H1 (cell line): ENCODE results near the gene ZNF394. TPM values are rescaled to one million over a fixed set of nuclear protein-coding genes. Genes with fewer than 3 reads are reported as not detected.

Source experiments
- CTCF ChIA-PET: fragments of 300-600 bp; sonication (Branson Sonifier 250); formaldehyde crosslinking; loops from one replicate; lab custom pipeline; 2021; ENCODE audit not compliant: partially characterized antibody; lab: Charles Lee
- POLR2A ChIA-PET: fragments of 300-600 bp; sonication (Branson Sonifier 250); formaldehyde crosslinking; loops from one replicate; lab custom pipeline; 2021; ENCODE audit warnings: inconsistent platforms; ENCODE audit not compliant: partially characterized antibody; lab: Charles Lee
- DNase-seq, 2 experiments: peaks; one replicate each; pipeline versions ENCODE4 v3.0.0 to v3.0.0-alpha.2; 2010 to 2022; ENCODE audit warnings: low spot score in 2 of 2, low read depth in 1 of 2, mixed read lengths in 1 of 2
- FAIRE-seq: peaks from 2 replicates; lab custom pipeline; 2011; peaks lifted over from hg19 to GRCh38; lab: Jason Lieb, UNC
- H2AFZ ChIP-seq: 2 replicates; pipeline ENCODE4 v1.8.1; 2012; ENCODE audit warnings: low read length, inconsistent platforms
- H2AK5ac ChIP-seq: 2 replicates; pipeline ENCODE4 v1.6.1; 2013; ENCODE audit warnings: low read depth, low read length
- H2BK120ac ChIP-seq: replicated peaks from 2 replicates; pipeline ENCODE3; 2013; ENCODE audit warnings: low read depth, low read length, inconsistent platforms
- H2BK12ac ChIP-seq: 2 replicates; pipeline ENCODE4 v1.6.1; 2013; ENCODE audit warnings: low read depth, low read length
- H2BK15ac ChIP-seq: 2 replicates; pipeline ENCODE4 v1.6.1; 2013; ENCODE audit warnings: low read length
- H2BK20ac ChIP-seq: 2 replicates; pipeline ENCODE4 v1.6.1; 2013; ENCODE audit warnings: low read length
- H2BK5ac ChIP-seq: 2 replicates; pipeline ENCODE4 v1.6.1; 2013; ENCODE audit warnings: low read depth, low read length
- H3K14ac ChIP-seq: 2 replicates; pipeline ENCODE4 v1.6.1; 2013; ENCODE audit warnings: inconsistent platforms; ENCODE audit not compliant: insufficient read length
- H3K18ac ChIP-seq: 2 replicates; pipeline ENCODE4 v1.6.1; 2013; ENCODE audit warnings: low read length; ENCODE audit errors: extremely low read depth
- H3K23ac ChIP-seq: 2 replicates; pipeline ENCODE4 v1.6.1; 2013; ENCODE audit warnings: inconsistent platforms; ENCODE audit not compliant: insufficient read length
- H3K23me2 ChIP-seq: 2 replicates; pipeline ENCODE4 v1.6.1; 2013; ENCODE audit warnings: low read depth, low read length
- H3K27ac ChIP-seq: 2 replicates; pipeline ENCODE4 v1.6.1; 2011; ENCODE audit warnings: low read depth, low read length, inconsistent platforms
- H3K27me3 ChIP-seq, 4 experiments: replicated peaks in 1 of 4; 1 replicate in 1 of 4; 2 replicates in 3 of 4; pipeline versions ENCODE4 v1.6.1 to v1.8.1; 2011 to 2013; ENCODE audit warnings: low read length in 3 of 4, mild to moderate bottlenecking in 3 of 4, inconsistent platforms in 2 of 4, mixed read lengths in 2 of 4, moderate library complexity in 1 of 4; ENCODE audit not compliant: control insufficient read depth in 3 of 4, insufficient read depth in 3 of 4; ENCODE audit errors: extremely low read depth in 1 of 4
- H3K36me3 ChIP-seq, 4 experiments: 2 replicates each; pipeline versions ENCODE4 v1.6.1 to v1.8.1; 2011 to 2013; ENCODE audit warnings: mild to moderate bottlenecking in 4 of 4, low read length in 3 of 4, moderate library complexity in 2 of 4, control low read depth in 1 of 4, inconsistent platforms in 1 of 4; ENCODE audit not compliant: insufficient read depth in 4 of 4, control insufficient read depth in 2 of 4
- H3K4ac ChIP-seq: replicated peaks from 2 replicates; pipeline ENCODE3; 2013; ENCODE audit warnings: low read length, low read depth, mixed read lengths, inconsistent platforms; ENCODE audit not compliant: insufficient read length
- H3K4me1 ChIP-seq, 4 experiments: replicated peaks in 1 of 4; 1 replicate in 1 of 4; 2 replicates in 3 of 4; pipeline versions ENCODE4 v1.6.1 to v1.8.1; 2011 to 2013; ENCODE audit warnings: low read length in 3 of 4, inconsistent platforms in 2 of 4, mixed read lengths in 1 of 4; ENCODE audit not compliant: insufficient read depth in 4 of 4, control insufficient read depth in 3 of 4
- H3K4me2 ChIP-seq, 2 experiments: 2 replicates each; pipeline versions ENCODE4 v1.6.1 to v1.8.1; 2011 to 2013; ENCODE audit warnings: low read depth in 2 of 2, low read length in 2 of 2, control low read depth in 1 of 2, inconsistent platforms in 1 of 2, mild to moderate bottlenecking in 1 of 2; ENCODE audit not compliant: insufficient read depth in 1 of 2
- H3K4me3 ChIP-seq, 4 experiments: fragments of 200-600, 300-600 bp in 1 of 4; sonication (generic), shearing (Covaris generic), sonication (Bioruptor Twin) in 1 of 4; 2 replicates each; pipeline versions ENCODE4 v1.5.1 to v1.8.1; 2011 to 2016; ENCODE audit warnings: low read length in 4 of 4, low read depth in 3 of 4, control low read depth in 2 of 4, inconsistent platforms in 2 of 4, mild to moderate bottlenecking in 2 of 4, mixed read lengths in 1 of 4, moderate library complexity in 1 of 4; ENCODE audit not compliant: insufficient read depth in 2 of 4; ENCODE audit errors: extremely low read depth in 1 of 4
- H3K56ac ChIP-seq: replicated peaks from 2 replicates; pipeline ENCODE3; 2013; ENCODE audit warnings: low read depth, mild to moderate bottlenecking, mixed read lengths, low read length, inconsistent platforms; ENCODE audit not compliant: insufficient read length
- H3K79me1 ChIP-seq: 2 replicates; pipeline ENCODE4 v1.6.1; 2013; ENCODE audit warnings: low read depth, low read length, control low read depth
- H3K79me2 ChIP-seq, 2 experiments: 2 replicates each; pipeline versions ENCODE4 v1.6.1 to v1.8.1; 2012 to 2013; ENCODE audit warnings: low read length in 2 of 2, mild to moderate bottlenecking in 2 of 2, inconsistent platforms in 1 of 2; ENCODE audit not compliant: insufficient read depth in 2 of 2, control insufficient read depth in 1 of 2
- H3K9ac ChIP-seq, 4 experiments: replicated peaks in 1 of 4; 1 replicate in 1 of 4; 2 replicates in 3 of 4; pipeline versions ENCODE4 v1.6.1 to v1.8.1; 2011 to 2013; ENCODE audit warnings: low read depth in 3 of 4, low read length in 3 of 4, control low read depth in 2 of 4, mild to moderate bottlenecking in 2 of 4, moderate library complexity in 2 of 4, inconsistent platforms in 1 of 4; ENCODE audit errors: extremely low read depth in 1 of 4
- H3K9me3 ChIP-seq, 2 experiments: 2 replicates each; pipeline versions ENCODE4 v1.6.1 to v1.8.1; 2012 to 2013; ENCODE audit warnings: mild to moderate bottlenecking in 2 of 2, moderate library complexity in 2 of 2, control low read depth in 1 of 2, inconsistent platforms in 1 of 2, low read depth in 1 of 2, low read length in 1 of 2, mixed read lengths in 1 of 2; ENCODE audit not compliant: insufficient read depth in 2 of 2
- H4K20me1 ChIP-seq, 2 experiments: replicated peaks in 1 of 2; 2 replicates each; pipeline versions ENCODE3 to v1.8.1; 2011 to 2013; ENCODE audit warnings: inconsistent platforms in 2 of 2, low read length in 2 of 2, mild to moderate bottlenecking in 1 of 2; ENCODE audit not compliant: insufficient read depth in 2 of 2, control insufficient read depth in 1 of 2
- H4K5ac ChIP-seq: 2 replicates; pipeline ENCODE4 v1.6.1; 2013; ENCODE audit warnings: low read length, low read depth, mixed read lengths, inconsistent platforms; ENCODE audit not compliant: insufficient read length
- H4K8ac ChIP-seq: 2 replicates; pipeline ENCODE4 v1.8.0; 2013; ENCODE audit warnings: mild to moderate bottlenecking, moderate library complexity, low read length, inconsistent platforms; ENCODE audit not compliant: insufficient read depth; ENCODE audit errors: extremely low read depth
- H4K91ac ChIP-seq: replicated peaks from 2 replicates; pipeline ENCODE3; 2013; ENCODE audit warnings: low read length, mixed read lengths, inconsistent platforms; ENCODE audit not compliant: insufficient read length
- CBX5 ChIP-seq: fragments of 300-800, 300-1000 bp; sonication (generic); IDR thresholded peaks from 2 replicates; pipeline ENCODE4 v1.7.1; 2016; ENCODE audit warnings: antibody characterized with exemption, low read length, low read depth
- CHD1 ChIP-seq: IDR thresholded peaks from 2 replicates; pipeline ENCODE4 v1.6.1; 2012; ENCODE audit warnings: low read depth, low read length, improper control_type of control experiment
- KDM1A ChIP-seq: fragments of 200-600, 300-600 bp; sonication (generic); IDR thresholded peaks from 2 replicates; pipeline ENCODE4 v1.7.1; 2016; ENCODE audit warnings: mild to moderate bottlenecking, low read length, borderline replicate concordance
- WGBS, 2 experiments: shearing (Covaris generic) in 1 of 2; methylation state at CpG; one replicate each; pipeline versions ENCODE4 v1.1.6 to v1.1.7; 2013 to 2015; ENCODE audit warnings: low lambda C conversion rate in 2 of 2, mixed read lengths in 2 of 2, inconsistent platforms in 1 of 2, low coverage in 1 of 2, missing lambda C conversion rate in 1 of 2; ENCODE audit not compliant: insufficient replicate concordance in 2 of 2, insufficient coverage in 1 of 2, insufficient read length in 1 of 2; ENCODE audit errors: extremely low coverage in 1 of 2, missing lambda C conversion rate in 1 of 2; 5-methylcytosine and 5-hydroxymethylcytosine counted together
- polyA plus RNA-seq, 7 experiments: library from polyadenylated mRNA; depleted of rRNA in 3 of 7; stranded (reverse) in 5 of 7; unstranded in 2 of 7; fragments of >200 nt in 5 of 7; fragments of 200-250 nt in 2 of 7; gene quantifications; 1 replicate in 5 of 7; 2 replicates in 1 of 7; 4 replicates in 1 of 7; pipeline versions ENCODE4 v1.2.1 to v1.2.3, GENCODE V29; 2011 to 2013; ENCODE audit warnings: missing spikeins in 2 of 7, mixed read lengths in 2 of 7
- total RNA-seq: library from RNA; stranded (reverse); fragmentation: NEBNext Ultra II Directional; extraction: Animal tissue kit (Norgen Biotek cat#: 25700); gene quantifications from 2 replicates; pipeline ENCODE4 v1.2.1, GENCODE V29; 2021
- TF ChIP-seq, protein P1 (sequence below): IDR thresholded peaks from 2 replicates; pipeline ENCODE4 v1.6.1; 2012; ENCODE audit warnings: inconsistent platforms

Gene ZNF394
- total and polyA plus RNA-seq, 2 of the 8 experiments (the other 6 are each of a cell fraction or from before 2014, with no cell fraction given), result 6.6 to 19.3 TPM

DNA sequence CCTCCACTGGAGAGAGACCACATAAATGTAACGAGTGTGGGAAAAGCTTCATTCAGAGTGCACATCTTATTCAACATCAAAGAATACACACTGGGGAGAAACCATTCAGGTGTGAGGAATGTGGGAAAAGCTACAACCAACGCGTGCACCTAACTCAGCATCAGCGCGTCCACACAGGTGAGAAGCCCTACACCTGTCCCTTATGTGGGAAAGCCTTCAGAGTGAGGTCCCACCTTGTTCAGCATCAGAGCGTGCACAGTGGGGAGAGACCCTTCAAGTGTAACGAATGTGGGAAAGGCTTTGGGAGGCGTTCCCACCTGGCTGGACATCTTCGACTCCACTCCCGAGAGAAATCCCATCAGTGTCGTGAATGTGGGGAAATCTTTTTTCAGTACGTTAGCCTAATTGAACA is 31.3 kb upstream of the ZNF394 start:
- Histone ChIP-seq H2BK12ac (no peak overlapping the region), H3K27ac (no peak overlapping the region), H3K56ac (no peak overlapping the region), H3K4me2 (no peak overlapping the region), H3K79me2 (no peaks in the 10 kb centered on the region), H3K4me3 (0 out of 8 replicates have a peak overlapping the region, but pooled peaks of 1 of the 4 experiments have one; percentile 4), H4K91ac (no peak overlapping the region), H3K9ac (no peak overlapping the region), H3K23me2 (no peaks in the 10 kb centered on the region), H3K9me3 (peaks cover 50 to 53% of the 10 kb centered on the region in 2 experiments), H3K27me3 (no peaks in the 10 kb centered on the region), H4K20me1 (no peaks in the 10 kb centered on the region), H3K4me1 (no peaks in the 10 kb centered on the region), H2AK5ac (no peak overlapping the region), H4K5ac (no peak overlapping the region), H3K4ac (no peak overlapping the region), H2BK5ac (no peak overlapping the region), H2BK120ac (no peak overlapping the region), H3K23ac (no peak overlapping the region), H2BK15ac (no peak overlapping the region), H3K18ac (no peak overlapping the region), H3K36me3 (peaks cover 12 to 74% (median 30%) of the 10 kb centered on the region in 4 experiments; a peak in 7 of 8 replicates), H3K14ac (no peak overlapping the region), H2AFZ (no peak overlapping the region), H3K79me1 (no peaks in the 10 kb centered on the region), H4K8ac (no peak overlapping the region), H2BK20ac (no peak overlapping the region)
- FAIRE-seq, result no peak
- TF ChIP-seq, protein P1, sequence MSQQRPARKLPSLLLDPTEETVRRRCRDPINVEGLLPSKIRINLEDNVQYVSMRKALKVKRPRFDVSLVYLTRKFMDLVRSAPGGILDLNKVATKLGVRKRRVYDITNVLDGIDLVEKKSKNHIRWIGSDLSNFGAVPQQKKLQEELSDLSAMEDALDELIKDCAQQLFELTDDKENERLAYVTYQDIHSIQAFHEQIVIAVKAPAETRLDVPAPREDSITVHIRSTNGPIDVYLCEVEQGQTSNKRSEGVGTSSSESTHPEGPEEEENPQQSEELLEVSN, result no peak
- peak; percentile 84; the same call in 1 of the 2 replicates for TF ChIP-seq KDM1A
- no peak for TF ChIP-seq CHD1
- peak; percentile 86; the same call in 1 of the 2 replicates for TF ChIP-seq CBX5
- CTCF ChIA-PET, result interaction anchor here (0.6 kb wide), 1 partner anchor 11 kb away, joined by 4 read pairs; no protein-coding TSS in a partner anchor
- POLR2A ChIA-PET, result no interaction called here
- no peak for DNase-seq
- 96% methylated on average over 12 of the region's 12 CpGs; no CpG with 5 or more reads in 1 of the 2 experiments for WGBS, 2 experiments
